Esophagus squamous epithelium (tissue), 4 donors: ENCODE results near the gene CELF1.

Source experiments
- POLR2A ChIP-seq, 4 donors: fragments of 450-650 bp; IDR thresholded peaks; one replicate each; pipeline ENCODE4 v1.6.1; 2017; ENCODE audit warnings: antibody characterized with exemption in 4 of 4, mild to moderate bottlenecking in 4 of 4, moderate library complexity in 3 of 4
- TF ChIP-seq, protein P1 (sequence below), 6 experiments: fragments of 450-650 bp in 4 of 6; fragments of 200-600 bp in 2 of 6; sonication (generic) in 2 of 6; IDR thresholded peaks; one replicate each; pipeline ENCODE4 v1.5.1; 2016 to 2019; ENCODE audit warnings: antibody characterized with exemption in 6 of 6, mild to moderate bottlenecking in 4 of 6, moderate library complexity in 4 of 6

DNA sequence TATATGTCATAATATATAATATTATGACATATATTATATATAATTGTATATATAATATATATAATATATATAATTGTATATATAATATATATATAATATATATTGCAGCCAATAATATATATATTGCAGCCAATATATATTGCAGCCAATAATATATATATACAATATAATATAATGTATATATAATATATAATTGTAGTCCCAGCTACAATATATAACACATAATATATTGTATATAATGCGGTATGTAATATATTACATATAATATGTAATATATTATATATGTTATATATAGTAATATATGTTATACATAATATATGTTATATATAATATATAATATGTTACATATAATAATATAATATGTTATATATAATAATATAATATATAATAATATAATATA, 5.8 kb upstream of the CELF1 start:
- TF ChIP-seq, protein P1, sequence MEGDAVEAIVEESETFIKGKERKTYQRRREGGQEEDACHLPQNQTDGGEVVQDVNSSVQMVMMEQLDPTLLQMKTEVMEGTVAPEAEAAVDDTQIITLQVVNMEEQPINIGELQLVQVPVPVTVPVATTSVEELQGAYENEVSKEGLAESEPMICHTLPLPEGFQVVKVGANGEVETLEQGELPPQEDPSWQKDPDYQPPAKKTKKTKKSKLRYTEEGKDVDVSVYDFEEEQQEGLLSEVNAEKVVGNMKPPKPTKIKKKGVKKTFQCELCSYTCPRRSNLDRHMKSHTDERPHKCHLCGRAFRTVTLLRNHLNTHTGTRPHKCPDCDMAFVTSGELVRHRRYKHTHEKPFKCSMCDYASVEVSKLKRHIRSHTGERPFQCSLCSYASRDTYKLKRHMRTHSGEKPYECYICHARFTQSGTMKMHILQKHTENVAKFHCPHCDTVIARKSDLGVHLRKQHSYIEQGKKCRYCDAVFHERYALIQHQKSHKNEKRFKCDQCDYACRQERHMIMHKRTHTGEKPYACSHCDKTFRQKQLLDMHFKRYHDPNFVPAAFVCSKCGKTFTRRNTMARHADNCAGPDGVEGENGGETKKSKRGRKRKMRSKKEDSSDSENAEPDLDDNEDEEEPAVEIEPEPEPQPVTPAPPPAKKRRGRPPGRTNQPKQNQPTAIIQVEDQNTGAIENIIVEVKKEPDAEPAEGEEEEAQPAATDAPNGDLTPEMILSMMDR (IDR thresholded peaks at IDR 0.05): no peak
- TF ChIP-seq POLR2A (IDR thresholded peaks at IDR 0.05): no peak
